Liver (tissue), 9 donors: ENCODE data around the gene OSGIN1. TPM values are rescaled to one million over a fixed set of nuclear protein-coding genes. Genes with fewer than 3 reads are reported as not detected.

Experiments used
- DNase-seq: peaks from one replicate; pipeline ENCODE4 v3.0.0-alpha.2; 2017; ENCODE audit warnings: low spot score
- H3K27ac ChIP-seq, 2 donors: one replicate each; pipeline ENCODE4 v1.7.0; 2013; ENCODE audit warnings: inconsistent platforms in 2 of 2, low read length in 2 of 2, control low read depth in 1 of 2, low read depth in 1 of 2, mild to moderate bottlenecking in 1 of 2
- H3K27me3 ChIP-seq, 4 donors: one replicate each; pipeline versions ENCODE4 v1.6.1 to v1.7.0; 2013; ENCODE audit warnings: low read length in 3 of 4, inconsistent platforms in 1 of 4, mild to moderate bottlenecking in 1 of 4, moderate library complexity in 1 of 4; ENCODE audit not compliant: control insufficient read depth in 4 of 4, insufficient read depth in 4 of 4
- H3K36me3 ChIP-seq, 4 donors: one replicate each; pipeline versions ENCODE4 v1.6.1 to v1.7.0; 2013; ENCODE audit warnings: low read length in 3 of 4, mild to moderate bottlenecking in 3 of 4, low read depth in 1 of 4, moderate library complexity in 1 of 4; ENCODE audit not compliant: control insufficient read depth in 4 of 4, insufficient read depth in 3 of 4
- H3K4me1 ChIP-seq, 4 donors: one replicate each; pipeline versions ENCODE4 v1.6.1 to v1.7.0; 2013; ENCODE audit warnings: low read length in 3 of 4, mild to moderate bottlenecking in 3 of 4, moderate library complexity in 1 of 4; ENCODE audit not compliant: control insufficient read depth in 4 of 4, insufficient read depth in 4 of 4
- H3K4me3 ChIP-seq, 3 donors: one replicate each; pipeline versions ENCODE4 v1.6.1 to v1.7.0; 2013; ENCODE audit warnings: low read length in 3 of 3, control low read depth in 1 of 3, low read depth in 1 of 3, mild to moderate bottlenecking in 1 of 3
- H3K9ac ChIP-seq, 2 donors: one replicate each; pipeline ENCODE4 v1.7.0; 2013; ENCODE audit warnings: low read length in 2 of 2, mild to moderate bottlenecking in 2 of 2, moderate library complexity in 2 of 2, control low read depth in 1 of 2, low read depth in 1 of 2
- H3K9me3 ChIP-seq, 4 donors: one replicate each; pipeline versions ENCODE4 v1.6.1 to v1.7.0; 2013; ENCODE audit warnings: low read length in 3 of 4; ENCODE audit not compliant: control insufficient read depth in 4 of 4
- ATF3 ChIP-seq: IDR thresholded peaks from 2 replicates; pipeline ENCODE4 v1.6.1; 2016; ENCODE audit warnings: antibody characterized with exemption
- EGR1 ChIP-seq, 2 donors: IDR thresholded peaks; 2 replicates each; pipeline ENCODE4 v1.6.1; 2016 to 2018; ENCODE audit warnings: antibody characterized with exemption in 2 of 2, low read depth in 2 of 2
- FOXA1 ChIP-seq: IDR thresholded peaks from 2 replicates; pipeline ENCODE4 v1.6.1; 2016; ENCODE audit warnings: antibody characterized with exemption
- FOXA2 ChIP-seq: IDR thresholded peaks from 2 replicates; pipeline ENCODE4 v1.6.1; 2016; ENCODE audit warnings: antibody characterized with exemption
- GABPA ChIP-seq, 2 donors: IDR thresholded peaks in 1 of 2; conservative IDR thresholded peaks in 1 of 2; 2 replicates each; pipeline ENCODE4 v1.6.1; 2016; ENCODE audit warnings: antibody characterized with exemption in 2 of 2, mild to moderate bottlenecking in 1 of 2, moderate library complexity in 1 of 2
- HNF4A ChIP-seq, 2 donors: conservative IDR thresholded peaks; 2 replicates each; pipeline ENCODE4 v1.6.1; 2016; ENCODE audit warnings: antibody characterized with exemption in 2 of 2, mild to moderate bottlenecking in 2 of 2
- JUND ChIP-seq, 2 donors: IDR thresholded peaks; 2 replicates each; pipeline ENCODE4 v1.6.1; 2016; ENCODE audit warnings: antibody characterized with exemption in 2 of 2
- MAX ChIP-seq: IDR thresholded peaks from 2 replicates; pipeline ENCODE4 v1.6.1; 2016; ENCODE audit warnings: antibody characterized with exemption
- NR2F2 ChIP-seq: IDR thresholded peaks from 2 replicates; pipeline ENCODE4 v1.6.1; 2016; ENCODE audit warnings: antibody characterized with exemption
- RAD21 ChIP-seq, 2 donors: IDR thresholded peaks; 2 replicates each; pipeline ENCODE4 v1.6.1; 2016; ENCODE audit warnings: antibody characterized with exemption in 2 of 2, mild to moderate bottlenecking in 2 of 2
- RXRA ChIP-seq, 2 donors: IDR thresholded peaks; 2 replicates each; pipeline ENCODE4 v1.6.1; 2017 to 2018; ENCODE audit warnings: antibody characterized with exemption in 2 of 2, mild to moderate bottlenecking in 1 of 2
- SP1 ChIP-seq: IDR thresholded peaks from 2 replicates; pipeline ENCODE4 v1.6.1; 2018; ENCODE audit warnings: antibody characterized with exemption, mild to moderate bottlenecking
- TAF1 ChIP-seq: conservative IDR thresholded peaks from 2 replicates; pipeline ENCODE4 v1.6.1; 2016; ENCODE audit warnings: antibody characterized with exemption, mild to moderate bottlenecking
- YY1 ChIP-seq: IDR thresholded peaks from 2 replicates; pipeline ENCODE4 v1.6.1; 2016; ENCODE audit warnings: antibody characterized with exemption, mild to moderate bottlenecking
- WGBS: extraction: QIAGEN DNeasy Blood & Tissue Kit; methylation state at CpG from one replicate; pipeline ENCODE4 v1.1.7; 2013; 5-methylcytosine and 5-hydroxymethylcytosine counted together
- polyA plus RNA-seq, 2 donors: library from polyadenylated mRNA; stranded (reverse) in 1 of 2; unstranded in 1 of 2; fragments of 200-250 nt in 1 of 2; fragments of >200 nt in 1 of 2; fragmentation: Nextera tagmentation in 1 of 2; extraction: Ambion mirVana in 1 of 2; gene quantifications; one replicate each; pipeline versions ENCODE4 v1.2.1 to v1.2.3, GENCODE V29; 2013 to 2015
- total RNA-seq, 2 donors: library from RNA; depleted of rRNA; stranded (reverse); fragments of >200 nt; gene quantifications; one replicate each; pipeline ENCODE4 v1.2.3, GENCODE V29; 2014
- TF ChIP-seq, protein P1 (sequence below): fragments of 150-350 bp; IDR thresholded peaks from 2 replicates; pipeline ENCODE4 v1.5.1; 2017; ENCODE audit warnings: improper control_type of control experiment, low read depth, low read length; ENCODE audit not compliant: missing input control
- TF ChIP-seq, protein P2 (sequence below): IDR thresholded peaks from 2 replicates; pipeline ENCODE4 v1.6.1; 2016; ENCODE audit warnings: antibody characterized with exemption, mild to moderate bottlenecking
- TF ChIP-seq, protein P3 (sequence below): IDR thresholded peaks from 2 replicates; pipeline ENCODE4 v1.6.1; 2016; ENCODE audit warnings: antibody characterized with exemption
- donor health status: healthy.
- donor health status: healthy.
- donor health status: healthy.
- donor health status: healthy.
- donor health status: healthy.

OSGIN1 gene
- total and polyA plus RNA-seq, 4 donors, result 7.1 to 90.4 (median 60.4) TPM

- DNase-seq, result no peak
- 82% methylated on average over 4 of the region's 4 CpGs for WGBS
- H3K9ac ChIP-seq, result no peak overlapping the region
- H3K9me3 ChIP-seq, result no peaks in the 10 kb centered on the region
- TF ChIP-seq YY1 (no peak), JUND (IDR thresholded peaks at IDR 0.05) (no peak), RAD21 (IDR thresholded peaks at IDR 0.05) (no peak), ATF3 (no peak), HNF4A (conservative IDR thresholded peaks at IDR 0.05) (no peak), RXRA (IDR thresholded peaks at IDR 0.05) (no peak), FOXA2 (no peak), TAF1 (no peak), NR2F2 (no peak), GABPA (IDR thresholded peaks at IDR 0.05 in 1 of 2, conservative IDR thresholded peaks at IDR 0.05 in 1 of 2) (no peak), SP1 (no peak), EGR1 (IDR thresholded peaks at IDR 0.05; ENCODE audit: low read depth in 2 of 2) (no peak), MAX (no peak), FOXA1 (no peak)
- TF ChIP-seq, protein P1, sequence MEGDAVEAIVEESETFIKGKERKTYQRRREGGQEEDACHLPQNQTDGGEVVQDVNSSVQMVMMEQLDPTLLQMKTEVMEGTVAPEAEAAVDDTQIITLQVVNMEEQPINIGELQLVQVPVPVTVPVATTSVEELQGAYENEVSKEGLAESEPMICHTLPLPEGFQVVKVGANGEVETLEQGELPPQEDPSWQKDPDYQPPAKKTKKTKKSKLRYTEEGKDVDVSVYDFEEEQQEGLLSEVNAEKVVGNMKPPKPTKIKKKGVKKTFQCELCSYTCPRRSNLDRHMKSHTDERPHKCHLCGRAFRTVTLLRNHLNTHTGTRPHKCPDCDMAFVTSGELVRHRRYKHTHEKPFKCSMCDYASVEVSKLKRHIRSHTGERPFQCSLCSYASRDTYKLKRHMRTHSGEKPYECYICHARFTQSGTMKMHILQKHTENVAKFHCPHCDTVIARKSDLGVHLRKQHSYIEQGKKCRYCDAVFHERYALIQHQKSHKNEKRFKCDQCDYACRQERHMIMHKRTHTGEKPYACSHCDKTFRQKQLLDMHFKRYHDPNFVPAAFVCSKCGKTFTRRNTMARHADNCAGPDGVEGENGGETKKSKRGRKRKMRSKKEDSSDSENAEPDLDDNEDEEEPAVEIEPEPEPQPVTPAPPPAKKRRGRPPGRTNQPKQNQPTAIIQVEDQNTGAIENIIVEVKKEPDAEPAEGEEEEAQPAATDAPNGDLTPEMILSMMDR, result no peak
- TF ChIP-seq, protein P2, sequence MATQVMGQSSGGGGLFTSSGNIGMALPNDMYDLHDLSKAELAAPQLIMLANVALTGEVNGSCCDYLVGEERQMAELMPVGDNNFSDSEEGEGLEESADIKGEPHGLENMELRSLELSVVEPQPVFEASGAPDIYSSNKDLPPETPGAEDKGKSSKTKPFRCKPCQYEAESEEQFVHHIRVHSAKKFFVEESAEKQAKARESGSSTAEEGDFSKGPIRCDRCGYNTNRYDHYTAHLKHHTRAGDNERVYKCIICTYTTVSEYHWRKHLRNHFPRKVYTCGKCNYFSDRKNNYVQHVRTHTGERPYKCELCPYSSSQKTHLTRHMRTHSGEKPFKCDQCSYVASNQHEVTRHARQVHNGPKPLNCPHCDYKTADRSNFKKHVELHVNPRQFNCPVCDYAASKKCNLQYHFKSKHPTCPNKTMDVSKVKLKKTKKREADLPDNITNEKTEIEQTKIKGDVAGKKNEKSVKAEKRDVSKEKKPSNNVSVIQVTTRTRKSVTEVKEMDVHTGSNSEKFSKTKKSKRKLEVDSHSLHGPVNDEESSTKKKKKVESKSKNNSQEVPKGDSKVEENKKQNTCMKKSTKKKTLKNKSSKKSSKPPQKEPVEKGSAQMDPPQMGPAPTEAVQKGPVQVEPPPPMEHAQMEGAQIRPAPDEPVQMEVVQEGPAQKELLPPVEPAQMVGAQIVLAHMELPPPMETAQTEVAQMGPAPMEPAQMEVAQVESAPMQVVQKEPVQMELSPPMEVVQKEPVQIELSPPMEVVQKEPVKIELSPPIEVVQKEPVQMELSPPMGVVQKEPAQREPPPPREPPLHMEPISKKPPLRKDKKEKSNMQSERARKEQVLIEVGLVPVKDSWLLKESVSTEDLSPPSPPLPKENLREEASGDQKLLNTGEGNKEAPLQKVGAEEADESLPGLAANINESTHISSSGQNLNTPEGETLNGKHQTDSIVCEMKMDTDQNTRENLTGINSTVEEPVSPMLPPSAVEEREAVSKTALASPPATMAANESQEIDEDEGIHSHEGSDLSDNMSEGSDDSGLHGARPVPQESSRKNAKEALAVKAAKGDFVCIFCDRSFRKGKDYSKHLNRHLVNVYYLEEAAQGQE, result no peak
- TF ChIP-seq, protein P3, sequence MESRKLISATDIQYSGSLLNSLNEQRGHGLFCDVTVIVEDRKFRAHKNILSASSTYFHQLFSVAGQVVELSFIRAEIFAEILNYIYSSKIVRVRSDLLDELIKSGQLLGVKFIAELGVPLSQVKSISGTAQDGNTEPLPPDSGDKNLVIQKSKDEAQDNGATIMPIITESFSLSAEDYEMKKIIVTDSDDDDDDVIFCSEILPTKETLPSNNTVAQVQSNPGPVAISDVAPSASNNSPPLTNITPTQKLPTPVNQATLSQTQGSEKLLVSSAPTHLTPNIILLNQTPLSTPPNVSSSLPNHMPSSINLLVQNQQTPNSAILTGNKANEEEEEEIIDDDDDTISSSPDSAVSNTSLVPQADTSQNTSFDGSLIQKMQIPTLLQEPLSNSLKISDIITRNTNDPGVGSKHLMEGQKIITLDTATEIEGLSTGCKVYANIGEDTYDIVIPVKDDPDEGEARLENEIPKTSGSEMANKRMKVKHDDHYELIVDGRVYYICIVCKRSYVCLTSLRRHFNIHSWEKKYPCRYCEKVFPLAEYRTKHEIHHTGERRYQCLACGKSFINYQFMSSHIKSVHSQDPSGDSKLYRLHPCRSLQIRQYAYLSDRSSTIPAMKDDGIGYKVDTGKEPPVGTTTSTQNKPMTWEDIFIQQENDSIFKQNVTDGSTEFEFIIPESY, result no peak
- H3K27me3 ChIP-seq, result no peaks in the 10 kb centered on the region
- no peaks in the 10 kb centered on the region for H3K4me1 ChIP-seq
- no peaks in the 10 kb centered on the region for H3K36me3 ChIP-seq
- H3K4me3 ChIP-seq, result no peak overlapping the region
- H3K27ac ChIP-seq, result no peak overlapping the region
Measured at GRCh38 chr16:84007520-84007919, 54.5 kb downstream of the OSGIN1 start.

- H3K4me1 ChIP-seq, result no peaks in the 10 kb centered on the region
- no peaks in the 10 kb centered on the region for H3K9me3 ChIP-seq
- H3K27me3 ChIP-seq, result no peaks in the 10 kb centered on the region
- DNase-seq, result no peak
- H3K36me3 ChIP-seq, result no peaks in the 10 kb centered on the region
- no peak overlapping the region for H3K9ac ChIP-seq
- no peak overlapping the region for H3K27ac ChIP-seq
- TF ChIP-seq ATF3 (no peak), HNF4A (conservative IDR thresholded peaks at IDR 0.05) (no peak), TAF1 (no peak), MAX (no peak), GABPA (IDR thresholded peaks at IDR 0.05 in 1 of 2, conservative IDR thresholded peaks at IDR 0.05 in 1 of 2) (no peak), SP1 (no peak)
- TF ChIP-seq, protein P2, result no peak
- TF ChIP-seq, protein P1, result no peak
- H3K4me3 ChIP-seq, result no peak overlapping the region
- 78% methylated on average over 8 of the region's 8 CpGs for WGBS
Measured at GRCh38 chr16:84007965-84008364, 54.9 kb downstream of the OSGIN1 start.
